Type B pancreatic cell (in vitro differentiated cells): ENCODE results near the gene TUFT1. TPM values are rescaled to one million over a fixed set of nuclear protein-coding genes. Genes with fewer than 3 reads are reported as not detected.
"Not testable (repeated sequence)": the region's sequence is repeated elsewhere in the genome, so short reads cannot be mapped to it uniquely, and the experiment has no call there.

Experiments
- DNase-seq: peaks from one replicate; pipeline ENCODE4 v3.0.0; 2021; ENCODE audit warnings: mixed read lengths; ENCODE audit not compliant: unreplicated experiment; ENCODE audit errors: extremely low spot score
- H3K27ac Mint-ChIP-seq: 2 replicates; pipeline ENCODE4 v1.8.0; 2021; ENCODE audit warnings: mild to moderate bottlenecking, mixed read lengths
- H3K27me3 Mint-ChIP-seq: 2 replicates; pipeline ENCODE4 v1.8.0; 2021; ENCODE audit warnings: mixed read lengths
- H3K36me3 Mint-ChIP-seq: 2 replicates; pipeline ENCODE4 v1.8.0; 2021; ENCODE audit warnings: mixed read lengths
- H3K4me1 Mint-ChIP-seq: one replicate; pipeline ENCODE4 v1.8.0; 2021; ENCODE audit warnings: mixed read lengths; ENCODE audit not compliant: unreplicated experiment
- H3K4me3 Mint-ChIP-seq: 2 replicates; pipeline ENCODE4 v1.8.0; 2021; ENCODE audit warnings: mild to moderate bottlenecking, mixed read lengths
- H3K9me3 Mint-ChIP-seq: 2 replicates; pipeline ENCODE4 v1.8.0; 2021; ENCODE audit warnings: mixed read lengths
- total RNA-seq: library from RNA; stranded (reverse); gene quantifications from 2 replicates; pipeline ENCODE4 v1.2.1, GENCODE V29; 2021; ENCODE audit warnings: low replicate concordance
- TF ChIP-seq, protein P1 (sequence below): fragments of 200-600 bp; sonication (generic); conservative IDR thresholded peaks from 2 replicates; pipeline ENCODE4 v1.5.0; 2021; ENCODE audit warnings: antibody characterized with exemption, mild to moderate bottlenecking

Gene TUFT1
- total RNA-seq, 1 donor from 2014 or later: 15.5 TPM

DNA sequence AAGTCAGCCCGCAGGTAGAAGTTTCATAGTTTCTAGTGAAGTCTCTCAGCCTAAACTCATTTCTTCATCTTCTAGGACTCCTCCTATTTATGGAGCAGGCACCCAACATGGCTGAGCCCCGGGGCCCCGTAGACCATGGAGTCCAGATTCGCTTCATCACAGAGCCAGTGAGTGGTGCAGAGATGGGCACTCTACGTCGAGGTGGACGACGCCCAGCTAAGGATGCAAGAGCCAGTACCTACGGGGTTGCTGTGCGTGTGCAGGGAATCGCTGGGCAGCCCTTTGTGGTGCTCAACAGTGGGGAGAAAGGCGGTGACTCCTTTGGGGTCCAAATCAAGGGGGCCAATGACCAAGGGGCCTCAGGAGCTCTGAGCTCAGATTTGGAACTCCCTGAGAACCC is 21.7 kb upstream of the TUFT1 start:
- Mint-ChIP-seq H3K27ac (no peak overlapping the region), H3K36me3 (peaks cover 8% of the 10 kb centered on the region), H3K9me3 (no peaks in the 10 kb centered on the region), H3K27me3 (peaks cover 3% of the 10 kb centered on the region), H3K4me3 (no peak overlapping the region), H3K4me1 (peaks cover 24% of the 10 kb centered on the region)
- no peak for DNase-seq
- TF ChIP-seq, protein P1, sequence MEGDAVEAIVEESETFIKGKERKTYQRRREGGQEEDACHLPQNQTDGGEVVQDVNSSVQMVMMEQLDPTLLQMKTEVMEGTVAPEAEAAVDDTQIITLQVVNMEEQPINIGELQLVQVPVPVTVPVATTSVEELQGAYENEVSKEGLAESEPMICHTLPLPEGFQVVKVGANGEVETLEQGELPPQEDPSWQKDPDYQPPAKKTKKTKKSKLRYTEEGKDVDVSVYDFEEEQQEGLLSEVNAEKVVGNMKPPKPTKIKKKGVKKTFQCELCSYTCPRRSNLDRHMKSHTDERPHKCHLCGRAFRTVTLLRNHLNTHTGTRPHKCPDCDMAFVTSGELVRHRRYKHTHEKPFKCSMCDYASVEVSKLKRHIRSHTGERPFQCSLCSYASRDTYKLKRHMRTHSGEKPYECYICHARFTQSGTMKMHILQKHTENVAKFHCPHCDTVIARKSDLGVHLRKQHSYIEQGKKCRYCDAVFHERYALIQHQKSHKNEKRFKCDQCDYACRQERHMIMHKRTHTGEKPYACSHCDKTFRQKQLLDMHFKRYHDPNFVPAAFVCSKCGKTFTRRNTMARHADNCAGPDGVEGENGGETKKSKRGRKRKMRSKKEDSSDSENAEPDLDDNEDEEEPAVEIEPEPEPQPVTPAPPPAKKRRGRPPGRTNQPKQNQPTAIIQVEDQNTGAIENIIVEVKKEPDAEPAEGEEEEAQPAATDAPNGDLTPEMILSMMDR: no peak

DNA sequence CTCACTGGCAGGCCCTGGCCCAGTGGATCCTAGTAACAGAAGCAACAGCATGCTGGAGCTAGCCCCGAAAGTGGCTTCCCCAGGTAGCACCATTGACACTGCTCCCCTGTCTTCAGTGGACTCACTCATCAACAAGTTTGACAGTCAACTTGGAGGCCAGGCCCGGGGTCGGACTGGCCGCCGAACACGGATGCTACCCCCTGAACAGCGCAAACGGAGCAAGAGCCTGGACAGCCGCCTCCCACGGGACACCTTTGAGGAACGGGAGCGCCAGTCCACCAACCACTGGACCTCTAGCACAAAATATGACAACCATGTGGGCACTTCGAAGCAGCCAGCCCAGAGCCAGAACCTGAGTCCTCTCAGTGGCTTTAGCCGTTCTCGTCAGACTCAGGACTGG is 21.2 kb upstream of the TUFT1 start:
- no peak overlapping the region for H3K27ac Mint-ChIP-seq
- TF ChIP-seq, protein P1: no peak
- no peaks in the 10 kb centered on the region for H3K9me3 Mint-ChIP-seq
- H3K27me3 Mint-ChIP-seq: no peaks in the 10 kb centered on the region
- no peak overlapping the region for H3K4me3 Mint-ChIP-seq
- peaks cover 8% of the 10 kb centered on the region for H3K36me3 Mint-ChIP-seq
- H3K4me1 Mint-ChIP-seq: peaks cover 19% of the 10 kb centered on the region
- DNase-seq: no peak

DNA sequence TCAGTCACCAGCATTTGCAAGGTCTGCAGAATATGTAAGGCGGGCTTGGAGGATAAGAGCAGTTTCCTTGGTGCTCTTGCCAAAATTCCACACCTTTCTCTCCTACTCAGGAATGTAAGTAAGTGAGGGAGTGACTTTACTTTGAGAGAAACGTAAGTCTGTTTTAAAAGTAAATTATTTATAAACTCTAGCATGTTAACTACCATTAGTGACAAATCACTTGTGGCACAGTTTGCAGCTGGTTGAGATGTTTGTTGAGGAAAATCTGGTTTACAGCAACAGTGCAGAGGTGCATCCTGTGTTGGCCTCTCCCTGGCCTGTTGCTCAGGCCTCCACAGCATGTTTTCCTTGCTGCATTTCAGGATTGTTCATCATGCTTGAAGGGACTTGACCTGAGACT is 20.4 kb upstream of the TUFT1 start:
- H3K4me3 Mint-ChIP-seq: no peak overlapping the region
- H3K4me1 Mint-ChIP-seq: peaks cover 14% of the 10 kb centered on the region
- H3K27me3 Mint-ChIP-seq: no peaks in the 10 kb centered on the region
- TF ChIP-seq, protein P1: no peak
- H3K36me3 Mint-ChIP-seq: peaks cover 8% of the 10 kb centered on the region
- DNase-seq: no peak
- H3K27ac Mint-ChIP-seq: peak overlapping the region; percentile 30
- no peaks in the 10 kb centered on the region for H3K9me3 Mint-ChIP-seq

DNA sequence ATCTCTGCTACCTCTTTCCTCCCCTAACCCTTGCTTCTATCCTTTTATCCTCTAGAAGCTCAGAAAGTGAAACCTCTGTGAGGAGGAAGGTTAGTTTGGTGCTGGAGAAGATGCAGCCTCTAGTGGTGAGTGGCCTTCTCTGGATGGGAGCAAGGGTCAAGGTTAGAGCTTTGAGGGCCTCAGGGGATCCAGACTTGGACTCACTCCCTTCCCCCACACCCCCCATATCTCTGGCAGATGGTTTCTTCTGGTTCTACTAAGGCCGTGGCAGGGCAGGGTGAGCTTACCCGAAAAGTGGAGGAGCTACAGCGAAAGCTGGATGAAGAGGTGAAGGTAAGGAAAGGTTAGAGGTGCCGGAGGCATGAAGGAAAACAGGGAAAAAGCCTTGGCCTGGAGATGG is 19.8 kb upstream of the TUFT1 start:
- H3K36me3 Mint-ChIP-seq: peaks cover 8% of the 10 kb centered on the region

DNA sequence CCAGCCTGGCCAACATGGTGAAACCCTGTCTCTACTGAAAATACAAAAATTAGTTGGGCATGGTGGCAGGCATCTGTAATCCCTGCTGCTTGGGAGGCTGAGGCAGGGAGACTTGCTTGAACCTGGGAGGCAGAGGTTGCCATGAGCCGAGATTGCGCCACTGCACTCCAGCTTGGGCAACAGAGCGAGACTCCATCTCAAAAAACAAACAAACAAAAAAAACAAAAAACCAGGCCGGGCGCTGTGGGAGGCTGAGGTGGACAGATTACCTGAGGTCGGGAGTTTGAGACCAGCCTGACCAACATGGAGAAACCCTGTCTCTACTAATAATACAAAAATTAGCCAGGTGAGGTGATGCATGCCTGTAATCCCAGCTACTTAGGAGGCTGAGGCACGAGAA is 17.7 kb upstream of the TUFT1 start:
- H3K4me1 Mint-ChIP-seq, H3K27ac Mint-ChIP-seq, H3K27me3 Mint-ChIP-seq, DNase-seq, H3K4me3 Mint-ChIP-seq, H3K9me3 Mint-ChIP-seq: not testable (repeated sequence)
- peaks cover 11% of the 10 kb centered on the region for H3K36me3 Mint-ChIP-seq

More for the DNA sequence above, 19.8 kb upstream of the TUFT1 start:
- H3K4me3 Mint-ChIP-seq: no peak overlapping the region
- H3K27ac Mint-ChIP-seq: peak overlapping the region; percentile 24
- no peaks in the 10 kb centered on the region for H3K9me3 Mint-ChIP-seq
- H3K27me3 Mint-ChIP-seq: no peaks in the 10 kb centered on the region
- TF ChIP-seq, protein P1: no peak
- DNase-seq: no peak
- H3K4me1 Mint-ChIP-seq: peaks cover 14% of the 10 kb centered on the region

DNA sequence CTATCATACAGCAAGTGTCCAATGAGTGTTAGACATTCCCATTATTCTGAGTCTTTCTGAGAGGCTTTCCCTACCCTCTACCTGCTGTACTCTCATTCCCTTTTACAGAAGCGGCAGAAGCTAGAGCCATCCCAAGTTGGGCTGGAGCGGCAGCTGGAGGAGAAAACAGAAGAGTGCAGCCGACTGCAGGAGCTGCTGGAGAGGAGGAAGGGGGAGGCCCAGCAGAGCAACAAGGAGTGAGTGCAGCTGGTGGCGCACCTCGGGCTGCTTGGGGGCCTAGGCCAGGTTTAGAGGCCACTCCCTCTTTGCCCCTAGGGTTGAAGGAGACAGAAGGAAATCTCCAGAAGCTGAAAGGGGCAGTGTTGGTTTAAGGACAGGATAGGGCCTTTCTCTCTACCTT is 16.8 kb upstream of the TUFT1 start:
- no peak overlapping the region for H3K4me3 Mint-ChIP-seq
- no peaks in the 10 kb centered on the region for H3K9me3 Mint-ChIP-seq
- TF ChIP-seq, protein P1: no peak
- DNase-seq: no peak
- H3K4me1 Mint-ChIP-seq: peaks cover 10% of the 10 kb centered on the region
- no peaks in the 10 kb centered on the region for H3K27me3 Mint-ChIP-seq
- H3K36me3 Mint-ChIP-seq: peaks cover 11% of the 10 kb centered on the region
- no peak overlapping the region for H3K27ac Mint-ChIP-seq
